Osteoblast (primary cell): ENCODE measurements around the gene CPN2. TPM values are rescaled to one million over a fixed set of nuclear protein-coding genes. Genes with fewer than 3 reads are reported as not detected.

Experiments
- DNase-seq: peaks from one replicate; pipeline ENCODE4 v3.0.0; 2011; ENCODE audit warnings: low spot score, mixed read lengths; ENCODE audit not compliant: insufficient read length; ENCODE audit errors: missing footprints
- H2AFZ ChIP-seq: 2 replicates; pipeline ENCODE4 v1.6.0; 2011; ENCODE audit warnings: mild to moderate bottlenecking, low read length
- H3K27ac ChIP-seq: 2 replicates; pipeline ENCODE4 v1.5.1; 2011; ENCODE audit warnings: mild to moderate bottlenecking, low read depth, low read length, moderate library complexity
- H3K27me3 ChIP-seq: 2 replicates; pipeline ENCODE4 v1.6.0; 2012; ENCODE audit warnings: mild to moderate bottlenecking, control low read depth, inconsistent platforms, low read length, moderate library complexity; ENCODE audit not compliant: insufficient read depth
- H3K36me3 ChIP-seq: 2 replicates; pipeline ENCODE4 v1.5.1; 2011; ENCODE audit warnings: mild to moderate bottlenecking, low read length, control low read depth, moderate library complexity; ENCODE audit not compliant: insufficient read depth
- H3K4me1 ChIP-seq: 2 replicates; pipeline ENCODE4 v1.5.1; 2011; ENCODE audit warnings: mild to moderate bottlenecking, low read length, control low read depth, moderate library complexity; ENCODE audit not compliant: insufficient read depth
- H3K4me2 ChIP-seq: 2 replicates; pipeline ENCODE4 v1.6.0; 2011; ENCODE audit warnings: mild to moderate bottlenecking, low read length; ENCODE audit not compliant: insufficient read depth
- H3K4me3 ChIP-seq: fragments of 200-600 bp; sonication (generic); 3 replicates; pipeline ENCODE4 v1.5.1; 2012; ENCODE audit warnings: mild to moderate bottlenecking, low read length, inconsistent platforms; ENCODE audit not compliant: insufficient read depth
- H3K79me2 ChIP-seq: 2 replicates; pipeline ENCODE4 v1.6.0; 2012; ENCODE audit warnings: mild to moderate bottlenecking, low read length, control low read depth, inconsistent platforms; ENCODE audit not compliant: insufficient read depth
- H3K9me3 ChIP-seq: 2 replicates; pipeline ENCODE4 v1.5.1; 2011; ENCODE audit warnings: low read depth, low read length, control low read depth
- H4K20me1 ChIP-seq: 2 replicates; pipeline ENCODE4 v1.6.0; 2012; ENCODE audit warnings: mild to moderate bottlenecking, low read length, control low read depth; ENCODE audit not compliant: insufficient read depth
- total RNA-seq: library from RNA; depleted of rRNA; stranded (reverse); fragments of >200 nt; gene quantifications from 2 replicates; pipeline ENCODE4 v1.2.3, GENCODE V29; 2012
- TF ChIP-seq, protein P1 (sequence below): IDR thresholded peaks from 2 replicates; pipeline ENCODE4 v1.5.1; 2011; ENCODE audit warnings: mild to moderate bottlenecking, low read depth, low read length, moderate library complexity; ENCODE audit errors: extremely low read depth

Gene CPN2
- total RNA-seq, 1 donor, result under 0.01 TPM

DNA sequence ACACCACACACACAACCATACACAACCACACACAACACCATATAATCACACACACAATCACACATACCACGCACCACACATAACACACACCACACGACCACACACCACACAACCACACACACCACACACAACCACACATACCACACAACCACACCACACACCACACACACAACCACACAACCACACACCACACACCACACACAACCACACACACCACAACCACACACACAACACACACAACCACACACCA lies 24.2 kb downstream of the CPN2 start:
- Histone ChIP-seq H3K4me2 (no peak overlapping the region), H3K36me3 (no peaks in the 10 kb centered on the region), H3K79me2 (no peaks in the 10 kb centered on the region), H3K9me3 (no peaks in the 10 kb centered on the region), H2AFZ (no peak overlapping the region), H3K27me3 (peaks cover 4% of the 10 kb centered on the region), H3K4me3 (no peak overlapping the region), H3K27ac (no peak overlapping the region), H3K4me1 (peaks cover 28% of the 10 kb centered on the region), H4K20me1 (no peaks in the 10 kb centered on the region)
- TF ChIP-seq, protein P1, sequence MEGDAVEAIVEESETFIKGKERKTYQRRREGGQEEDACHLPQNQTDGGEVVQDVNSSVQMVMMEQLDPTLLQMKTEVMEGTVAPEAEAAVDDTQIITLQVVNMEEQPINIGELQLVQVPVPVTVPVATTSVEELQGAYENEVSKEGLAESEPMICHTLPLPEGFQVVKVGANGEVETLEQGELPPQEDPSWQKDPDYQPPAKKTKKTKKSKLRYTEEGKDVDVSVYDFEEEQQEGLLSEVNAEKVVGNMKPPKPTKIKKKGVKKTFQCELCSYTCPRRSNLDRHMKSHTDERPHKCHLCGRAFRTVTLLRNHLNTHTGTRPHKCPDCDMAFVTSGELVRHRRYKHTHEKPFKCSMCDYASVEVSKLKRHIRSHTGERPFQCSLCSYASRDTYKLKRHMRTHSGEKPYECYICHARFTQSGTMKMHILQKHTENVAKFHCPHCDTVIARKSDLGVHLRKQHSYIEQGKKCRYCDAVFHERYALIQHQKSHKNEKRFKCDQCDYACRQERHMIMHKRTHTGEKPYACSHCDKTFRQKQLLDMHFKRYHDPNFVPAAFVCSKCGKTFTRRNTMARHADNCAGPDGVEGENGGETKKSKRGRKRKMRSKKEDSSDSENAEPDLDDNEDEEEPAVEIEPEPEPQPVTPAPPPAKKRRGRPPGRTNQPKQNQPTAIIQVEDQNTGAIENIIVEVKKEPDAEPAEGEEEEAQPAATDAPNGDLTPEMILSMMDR, result no peak
- DNase-seq, result no peak

DNA sequence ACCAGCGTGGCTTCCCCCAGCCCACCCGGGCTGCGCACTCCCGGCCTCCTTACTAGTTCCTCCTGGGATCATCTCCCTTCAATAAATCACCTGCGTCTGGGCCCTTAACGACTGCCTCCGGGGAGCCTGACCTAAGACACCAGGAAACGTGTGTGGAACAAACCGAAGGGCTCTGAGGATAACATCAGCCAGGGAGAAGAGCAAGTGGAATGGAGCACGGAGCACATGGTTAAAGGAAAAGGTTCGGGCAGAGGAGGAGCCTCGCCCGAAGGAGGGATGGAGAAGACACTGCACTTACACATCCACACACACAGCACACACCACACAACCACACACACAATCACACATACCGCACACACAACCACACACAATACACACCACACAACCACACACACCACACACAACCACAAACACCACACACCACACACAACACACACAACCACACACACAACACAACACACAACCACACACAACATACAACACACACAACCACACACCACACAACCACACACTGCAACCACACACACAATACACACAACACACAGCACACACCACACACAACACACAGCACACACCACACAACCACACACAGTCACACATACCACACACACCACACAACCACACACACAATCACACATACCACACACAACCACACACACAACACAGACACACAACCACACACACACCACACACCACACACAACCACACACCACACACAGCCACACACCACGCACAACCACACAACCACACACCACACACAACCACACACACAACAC lies 24.7 kb downstream of the CPN2 start:
- Histone ChIP-seq H3K4me2 (no peak overlapping the region), H3K4me1 (peaks cover 28% of the 10 kb centered on the region), H3K36me3 (no peaks in the 10 kb centered on the region), H4K20me1 (no peaks in the 10 kb centered on the region), H3K79me2 (no peaks in the 10 kb centered on the region), H3K9me3 (no peaks in the 10 kb centered on the region), H3K27me3 (peaks cover 5% of the 10 kb centered on the region), H3K4me3 (no peak overlapping the region), H3K27ac (no peak overlapping the region), H2AFZ (no peak overlapping the region)
- no peak for DNase-seq
- TF ChIP-seq, protein P1, result no peak

DNA sequence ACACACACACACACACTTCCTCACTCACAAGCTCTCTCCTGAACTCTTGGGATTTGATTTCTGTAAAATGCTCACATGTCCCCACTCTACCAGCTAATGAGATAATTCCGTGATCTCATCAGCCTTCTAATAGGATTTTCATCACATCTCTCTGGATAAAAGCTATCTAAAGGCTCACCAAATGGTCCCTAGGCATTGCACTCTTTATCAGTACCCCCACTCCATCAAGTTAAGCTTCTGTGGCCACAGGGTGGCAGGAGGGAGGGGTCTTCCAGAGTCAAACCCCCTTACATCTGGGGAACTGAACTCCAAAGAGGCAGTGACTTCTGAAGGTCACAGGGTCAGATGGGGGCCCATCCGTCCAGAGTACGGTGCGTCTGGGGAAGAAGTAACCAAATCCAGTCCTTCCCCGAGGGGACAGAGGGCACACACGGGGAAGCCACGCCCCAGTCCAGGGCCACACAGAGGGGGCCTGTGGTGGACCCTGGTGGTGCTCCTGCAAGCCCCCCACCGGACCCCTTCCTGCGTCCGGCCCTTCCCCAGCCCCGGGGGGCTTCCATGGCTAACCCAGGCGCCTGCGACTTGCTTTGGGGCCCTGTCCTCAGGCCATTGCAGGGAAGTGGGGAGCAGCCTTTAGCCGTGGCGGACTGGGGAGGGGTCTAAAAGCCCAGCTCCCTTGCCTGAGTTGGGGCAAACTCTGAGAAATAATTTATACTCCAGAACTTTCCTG lies 25.5 kb downstream of the CPN2 start:
- no peaks in the 10 kb centered on the region for H3K79me2 ChIP-seq
- TF ChIP-seq, protein P1, result no peak
- H3K9me3 ChIP-seq, result no peaks in the 10 kb centered on the region
- H3K4me3 ChIP-seq, result no peak overlapping the region
- H4K20me1 ChIP-seq, result no peaks in the 10 kb centered on the region
- H3K36me3 ChIP-seq, result no peaks in the 10 kb centered on the region
- no peak overlapping the region for H3K4me2 ChIP-seq
- DNase-seq, result no peak
- no peak overlapping the region for H2AFZ ChIP-seq
- H3K27me3 ChIP-seq, result peaks cover 5% of the 10 kb centered on the region
- H3K4me1 ChIP-seq, result peaks cover 21% of the 10 kb centered on the region
- H3K27ac ChIP-seq, result no peak overlapping the region

DNA sequence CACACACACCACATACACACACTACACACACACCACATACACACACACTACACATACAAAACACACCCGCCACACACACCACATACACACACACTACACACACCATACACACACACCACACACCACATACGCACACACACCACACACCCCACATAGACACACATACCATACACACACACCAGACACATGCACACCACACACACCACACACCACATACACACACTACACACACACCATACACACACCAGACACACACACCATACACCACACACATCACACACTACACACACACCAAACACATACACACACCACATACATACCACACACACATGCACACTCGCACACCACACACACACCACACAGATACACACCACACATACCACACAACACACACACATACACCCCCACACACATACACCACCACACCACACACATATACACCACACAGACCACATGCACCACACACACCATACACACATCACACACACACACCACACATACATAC lies 26.3 kb downstream of the CPN2 start:
- no peak overlapping the region for H3K4me2 ChIP-seq

More for the DNA sequence above, 26.3 kb downstream of the CPN2 start:
- Histone ChIP-seq H3K79me2 (no peaks in the 10 kb centered on the region), H3K4me3 (no peak overlapping the region), H3K4me1 (peaks cover 16% of the 10 kb centered on the region), H3K27ac (no peak overlapping the region), H2AFZ (no peak overlapping the region), H3K27me3 (peaks cover 5% of the 10 kb centered on the region), H3K9me3 (no peaks in the 10 kb centered on the region), H3K36me3 (no peaks in the 10 kb centered on the region), H4K20me1 (no peaks in the 10 kb centered on the region)
- no peak for DNase-seq
- TF ChIP-seq, protein P1, result no peak
